Suppressor macrophage treated with lipopolysaccharide for 4 hours (primary cell): ENCODE measurements around the gene PNPLA1.
A peak's percentile ranks its signal among the peaks of the same experiment; 100 is the strongest.
"Not testable (repeated sequence)": the region's sequence is repeated elsewhere in the genome, so short reads cannot be mapped to it uniquely, and the experiment has no call there.

Source experiments
- DNase-seq: peaks from one replicate; pipeline ENCODE4 v3.0.0-alpha.2; 2020

The PNPLA1 gene

DNA sequence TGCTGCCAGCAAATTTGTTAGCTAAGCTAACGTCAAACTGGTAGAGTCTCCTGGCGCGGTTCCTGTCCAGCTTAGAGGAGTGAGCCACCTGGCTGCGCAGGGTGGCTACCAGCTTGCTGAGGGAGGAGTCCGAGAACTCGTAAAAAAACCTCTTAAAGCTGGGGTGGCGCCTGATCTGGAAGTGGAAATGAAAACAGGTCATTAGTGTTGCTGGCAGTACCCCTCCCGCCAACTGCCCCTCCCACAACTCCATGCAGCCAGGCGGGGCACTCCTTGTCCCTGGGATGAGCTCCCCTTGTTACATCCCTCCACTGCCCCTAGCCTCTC lies 49.5 kb downstream of the PNPLA1 start:
- no peak for DNase-seq

- DNase-seq, result no peak
Observed at GRCh38 chr6:36319821-36320220, 50.0 kb downstream of the PNPLA1 start.

- no peak for DNase-seq
Observed at GRCh38 chr6:36320475-36320874, 50.6 kb downstream of the PNPLA1 start.

GRCh38 chr6:36322591-36322990 lies 52.7 kb downstream of the PNPLA1 start:
- no peak for DNase-seq

DNA sequence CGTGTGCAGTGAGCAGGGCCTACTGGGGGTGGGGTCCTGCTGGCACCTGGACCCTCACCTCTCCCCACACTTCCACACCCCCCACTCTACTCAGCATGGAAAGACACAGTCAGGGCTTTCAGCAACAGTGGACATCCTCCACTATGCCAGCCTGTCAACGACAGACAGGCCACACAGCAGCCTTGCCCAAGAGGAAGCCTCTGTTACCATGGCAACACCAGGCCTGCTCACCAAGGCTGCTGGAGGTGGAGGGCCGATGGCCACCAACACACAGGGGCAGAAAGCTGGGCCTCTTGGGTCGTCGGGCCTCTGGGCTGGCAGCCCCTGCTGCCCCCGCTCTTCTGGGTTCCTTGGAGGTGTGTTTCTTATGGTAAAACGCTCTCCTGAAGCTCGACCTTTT lies 53.2 kb downstream of the PNPLA1 start:
- peak; percentile 26 for DNase-seq

DNA sequence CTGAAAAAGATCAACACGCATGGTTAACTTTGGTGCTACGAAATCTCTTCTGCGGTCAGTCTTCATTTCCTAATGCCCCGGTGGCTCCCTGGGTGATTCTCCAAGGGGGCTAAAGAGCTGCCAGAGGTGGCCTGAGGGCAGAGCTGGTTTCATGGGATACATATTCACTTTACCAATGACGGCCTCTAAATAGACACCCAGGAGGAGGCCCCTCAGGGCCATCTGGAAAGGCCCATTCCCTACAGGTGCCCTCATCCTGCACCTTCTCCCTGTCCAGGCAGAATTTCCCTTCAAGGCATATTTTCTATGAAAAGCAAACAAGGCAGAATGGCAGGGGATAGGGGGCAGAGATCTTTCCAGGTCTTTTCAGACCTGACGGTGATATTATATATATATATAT lies 54.3 kb downstream of the PNPLA1 start:
- no peak for DNase-seq

DNA sequence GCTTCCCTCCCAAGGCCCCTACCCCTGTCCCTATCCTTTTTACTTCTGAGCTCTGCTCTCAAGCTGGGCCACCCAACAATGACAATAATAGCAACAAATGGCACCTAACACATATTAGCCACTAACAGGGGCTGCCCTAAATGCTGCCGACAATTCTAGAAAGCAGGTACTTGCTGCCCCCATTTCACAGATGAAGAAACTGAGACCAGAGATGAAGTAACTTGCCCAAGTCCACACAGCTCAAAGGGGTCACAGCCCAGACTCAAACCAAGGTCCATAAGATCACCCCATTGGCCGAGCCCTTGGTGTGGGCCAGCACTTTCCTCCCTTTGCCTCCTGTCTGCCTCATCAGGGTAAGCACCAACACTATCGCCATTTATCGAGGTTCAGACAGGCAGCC lies 54.9 kb downstream of the PNPLA1 start:
- DNase-seq, result no peak

- no peak for DNase-seq
Observed at GRCh38 chr6:36326356-36326995, 56.6 kb downstream of the PNPLA1 start.

DNA sequence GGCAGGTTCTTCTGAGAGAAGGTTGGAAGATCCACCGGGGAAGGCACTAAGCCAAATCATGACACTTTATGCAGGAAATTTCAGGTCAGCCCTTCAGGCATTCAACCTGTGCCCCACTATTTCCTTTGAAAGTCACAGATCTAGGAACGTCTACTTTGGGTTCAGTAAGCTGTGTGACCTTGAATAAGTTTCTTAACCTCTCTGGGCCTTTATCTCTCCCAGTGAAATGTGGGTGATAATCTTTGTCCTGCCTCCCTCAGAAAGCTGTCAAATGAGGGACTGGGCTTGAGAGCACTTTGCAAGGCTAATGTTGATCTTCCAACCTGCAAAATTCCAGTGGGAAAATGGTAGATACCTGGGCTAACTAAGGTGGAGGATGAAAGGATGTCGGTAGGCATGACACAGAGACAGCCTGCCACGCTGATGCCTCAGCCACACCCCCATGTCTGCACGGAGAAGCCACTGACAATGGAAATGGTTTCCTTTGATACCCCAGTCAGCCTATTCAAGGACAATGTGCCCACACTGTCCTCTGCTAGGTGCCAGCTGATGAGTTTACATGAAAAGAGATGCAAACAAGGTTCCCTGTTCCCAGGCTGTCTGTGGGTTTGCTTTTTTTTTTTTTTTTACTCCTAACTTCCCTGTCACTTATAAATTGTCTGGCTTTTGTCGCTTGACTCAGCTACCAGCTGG lies 57.5 kb downstream of the PNPLA1 start:
- DNase-seq, result no peak

- DNase-seq, result no peak
Observed at GRCh38 chr6:36327919-36328236, 58.0 kb downstream of the PNPLA1 start.

GRCh38 chr6:36328600-36328999 lies 58.7 kb downstream of the PNPLA1 start:
- DNase-seq, result no peak

GRCh38 chr6:36329798-36330291 lies 60.0 kb downstream of the PNPLA1 start:
- no peak for DNase-seq

DNA sequence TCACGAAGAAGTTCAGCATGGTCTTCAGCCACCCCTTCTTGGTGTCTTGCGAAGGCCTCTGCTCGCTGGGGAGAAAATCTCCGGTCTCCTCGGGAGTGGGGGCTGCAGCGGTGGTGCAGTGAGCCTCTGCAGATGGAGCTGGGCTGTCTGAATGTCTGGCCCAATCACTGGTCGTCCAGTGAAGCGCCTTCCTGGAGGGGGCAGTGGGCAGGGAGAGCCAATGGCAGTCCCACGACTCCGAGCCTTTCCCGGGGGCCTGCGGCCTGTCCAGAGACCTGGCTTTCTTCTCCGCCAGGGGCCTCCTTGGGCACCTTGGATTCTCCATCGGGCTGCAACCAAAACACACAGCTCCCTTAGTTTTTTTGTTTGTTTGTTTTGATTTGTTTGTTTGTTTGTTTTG lies 60.5 kb downstream of the PNPLA1 start:
- no peak for DNase-seq

- DNase-seq, result no peak
Observed at GRCh38 chr6:36331381-36331780, 61.5 kb downstream of the PNPLA1 start.

DNA sequence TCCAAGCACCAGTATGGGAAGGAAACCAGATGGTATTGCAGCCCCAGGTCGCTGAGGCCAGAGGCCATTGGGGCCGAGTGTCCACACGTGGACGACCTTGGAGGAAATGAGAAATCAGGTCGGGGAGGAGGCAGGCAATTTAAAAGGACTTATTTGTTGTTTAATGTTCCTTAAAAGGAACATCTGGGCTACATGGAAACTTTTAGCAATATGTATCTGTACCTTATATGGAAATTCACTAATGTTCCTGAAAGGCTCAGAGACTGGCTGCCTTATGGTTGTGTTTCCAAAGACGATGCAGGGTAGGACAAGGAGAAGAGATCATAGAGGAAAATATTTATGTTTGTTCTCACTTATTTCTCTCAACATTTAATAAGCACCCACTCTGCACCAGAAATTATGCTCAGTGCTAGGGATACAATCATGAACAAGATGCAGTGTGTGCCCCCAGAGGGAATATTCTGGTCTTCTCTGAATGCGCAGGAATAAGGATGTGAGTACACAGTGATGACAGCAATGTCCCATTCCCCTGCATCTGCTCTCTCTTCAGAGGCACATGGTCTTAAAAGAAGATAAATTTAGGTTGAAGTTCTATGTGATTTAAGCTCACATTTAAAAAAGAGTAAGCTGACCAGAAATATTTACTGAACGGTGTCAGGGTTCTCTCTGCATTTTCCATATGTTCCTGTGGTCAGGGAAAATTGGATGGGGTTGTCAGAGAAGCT lies 63.5 kb downstream of the PNPLA1 start:
- no peak for DNase-seq

- no peak for DNase-seq
Observed at GRCh38 chr6:36333931-36334725, 64.3 kb downstream of the PNPLA1 start.

DNA sequence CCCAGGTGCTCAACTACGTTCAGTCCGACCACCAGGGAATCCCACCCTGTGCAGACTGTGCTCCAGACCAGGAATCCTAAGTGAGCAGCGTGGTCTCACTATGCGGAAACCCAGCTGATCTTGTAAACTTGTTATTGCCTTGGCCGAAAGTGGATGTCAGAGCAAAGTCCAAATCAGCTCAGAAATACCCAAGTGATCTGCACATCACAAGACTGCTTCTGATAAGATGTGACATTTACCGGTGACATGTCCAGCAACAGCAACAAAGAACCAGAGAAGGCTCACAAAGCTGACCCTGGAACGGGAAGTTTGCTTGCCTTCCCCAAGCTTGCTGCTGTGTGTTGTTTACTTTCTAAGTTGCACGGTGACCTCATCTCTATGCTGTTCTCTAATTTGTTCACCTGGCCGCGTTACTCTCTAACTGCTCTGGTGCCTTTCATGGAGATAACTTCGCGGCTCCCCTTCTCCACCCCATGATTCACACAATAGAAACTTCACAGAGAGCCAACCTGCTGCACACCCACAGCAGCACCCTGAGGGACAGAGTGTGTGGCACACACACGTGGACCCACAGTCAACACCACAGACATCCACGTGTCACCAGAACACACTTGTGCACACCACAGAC lies 65.1 kb downstream of the PNPLA1 start:
- no peak for DNase-seq

GRCh38 chr6:36335465-36336207 lies 65.8 kb downstream of the PNPLA1 start:
- DNase-seq, result no peak

DNA sequence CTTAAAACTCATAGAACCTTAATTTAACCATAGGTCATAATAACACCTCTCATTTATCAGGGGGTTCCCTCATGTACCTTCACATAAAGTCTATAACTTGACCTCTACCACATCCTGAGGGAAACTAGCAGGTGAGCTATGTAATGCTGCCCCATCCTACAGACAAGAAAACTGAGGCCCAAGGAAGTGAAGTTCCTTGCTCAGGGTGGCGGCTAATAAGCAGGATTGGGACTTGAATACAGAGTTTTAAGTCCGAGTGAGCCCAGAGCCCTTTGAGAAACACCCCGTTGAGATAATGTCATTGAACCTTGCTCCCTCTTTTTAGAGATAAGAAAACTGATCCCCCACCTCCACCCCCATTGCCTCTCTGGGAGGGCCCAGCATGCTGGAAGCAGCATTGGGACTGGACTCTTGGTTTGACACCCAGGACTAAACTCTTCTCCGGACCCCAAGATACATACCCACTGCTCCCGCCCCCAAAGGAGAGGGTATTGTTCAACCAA lies 66.4 kb downstream of the PNPLA1 start:
- DNase-seq, result no peak

- no peak for DNase-seq
Observed at GRCh38 chr6:36336779-36337241, 67.0 kb downstream of the PNPLA1 start, which contains the start of gene BNIP5. BNIP5 (minus strand) TSS chr6:36336888; CDS start chr6:36330690, 6,198 bp downstream.

GRCh38 chr6:36337814-36338213 lies 68.0 kb downstream of the PNPLA1 start:
- no peak for DNase-seq

GRCh38 chr6:36338223-36338622 lies 68.4 kb downstream of the PNPLA1 start:
- not testable (repeated sequence) for DNase-seq
